Measurements from ENCODE around the gene CMKLR1.

- TF ChIP-seq REST (IDR thresholded peaks at IDR 0.05; ENCODE audit: insufficient read depth in 1 of 2, low read depth in 2 of 2, low read length in 2 of 2) (no peak), TAF1 (IDR thresholded peaks at IDR 0.05; ENCODE audit: borderline replicate concordance, insufficient read depth, low read length) (no peak), POLR2AphosphoS5 (IDR thresholded peaks at IDR 0.05; ENCODE audit: low read depth, low read length) (no peak), SIN3A (IDR thresholded peaks at IDR 0.05; ENCODE audit: borderline replicate concordance, insufficient read depth, low read length) (no peak), FOXP2 (optimal IDR thresholded peaks at IDR 0.05; ENCODE audit: borderline replicate concordance, extremely low read depth, extremely low read length, insufficient read depth) (no peak)
Measured at GRCh38 chr12:108240928-108241327, 98.2 kb downstream of the CMKLR1 start.
